Activated naive CD8-positive, alpha-beta T cell treated with anti-CD3 and anti-CD28 coated beads, Interleukin-2, amount 50 U/mL, for 24 hours (primary cell): ENCODE measurements around the gene FBXW12.
A peak's percentile ranks its signal among the peaks of the same experiment; 100 is the strongest.

Experiments used
- ATAC-seq: fragments of 150-1000 bp; cut with Tn5 transposase; one replicate; pipeline ENCODE4 v1.10.0; 2021
- DNase-seq: peaks from one replicate; pipeline ENCODE4 v3.0.0; 2021
- H3K27ac Mint-ChIP-seq: one replicate; pipeline ENCODE4 v1.8.0; 2021; ENCODE audit warnings: mild to moderate bottlenecking, mixed read lengths
- H3K27me3 Mint-ChIP-seq: one replicate; pipeline ENCODE4 v1.8.0; 2021; ENCODE audit warnings: mixed read lengths
- H3K36me3 Mint-ChIP-seq: one replicate; pipeline ENCODE4 v1.8.0; 2021; ENCODE audit warnings: low read depth, mixed read lengths
- H3K4me1 Mint-ChIP-seq: one replicate; pipeline ENCODE4 v1.8.0; 2021; ENCODE audit warnings: mixed read lengths
- H3K4me3 Mint-ChIP-seq: one replicate; pipeline ENCODE4 v1.8.0; 2021; ENCODE audit warnings: mild to moderate bottlenecking, moderate library complexity, mixed read lengths
- H3K9me3 Mint-ChIP-seq: one replicate; pipeline ENCODE4 v1.8.0; 2021; ENCODE audit warnings: mixed read lengths

Gene FBXW12

GRCh38 chr3:48439820-48440589, 68.0 kb downstream of the FBXW12 start, which contains the start of the genes CCDC51 and TMA7:
Gene CCDC51 (minus strand): TSS chr3:48440119. CDS start chr3:48435128, 4,991 bp downstream.
Gene TMA7 (plus strand): TSS chr3:48440257. CDS start chr3:48440297, 40 bp downstream.
- Mint-ChIP-seq H3K27ac (peak within 1 kb of the TSS; percentile 93), H3K4me1 (peaks cover 33% of the 10 kb centered on the region), H3K36me3 (peaks cover 47% of the 10 kb centered on the region), H3K27me3 (no peaks in the 10 kb centered on the region), H3K4me3 (peak within 1 kb of the TSS; percentile 98), H3K9me3 (no peaks in the 10 kb centered on the region)
- ATAC-seq (peak; percentile 98), DNase-seq (peak; percentile 98)

GRCh38 chr3:48440590-48440958, 68.6 kb downstream of the FBXW12 start:
- Mint-ChIP-seq H3K36me3 (peaks cover 47% of the 10 kb centered on the region), H3K9me3 (no peaks in the 10 kb centered on the region), H3K4me3 (peak overlapping the region; percentile 98), H3K4me1 (peaks cover 35% of the 10 kb centered on the region), H3K27me3 (no peaks in the 10 kb centered on the region), H3K27ac (peak overlapping the region; percentile 93)
- peak; percentile 3 for ATAC-seq
- DNase-seq, result no peak

GRCh38 chr3:48441940-48442339, 69.9 kb downstream of the FBXW12 start:
- DNase-seq (no peak), ATAC-seq (no peak)
- Mint-ChIP-seq H3K27me3 (no peaks in the 10 kb centered on the region), H3K9me3 (no peaks in the 10 kb centered on the region), H3K4me1 (peaks cover 43% of the 10 kb centered on the region), H3K27ac (peak overlapping the region; percentile 93), H3K4me3 (peak overlapping the region; percentile 98), H3K36me3 (peaks cover 48% of the 10 kb centered on the region)
